ENCODE data around the gene TLNRD1. TPM values are rescaled to one million over a fixed set of nuclear protein-coding genes. Genes with fewer than 3 reads are reported as not detected.

The TLNRD1 gene
- total RNA-seq, 1 experiment from 2014 or later: 24.7 TPM

DNA sequence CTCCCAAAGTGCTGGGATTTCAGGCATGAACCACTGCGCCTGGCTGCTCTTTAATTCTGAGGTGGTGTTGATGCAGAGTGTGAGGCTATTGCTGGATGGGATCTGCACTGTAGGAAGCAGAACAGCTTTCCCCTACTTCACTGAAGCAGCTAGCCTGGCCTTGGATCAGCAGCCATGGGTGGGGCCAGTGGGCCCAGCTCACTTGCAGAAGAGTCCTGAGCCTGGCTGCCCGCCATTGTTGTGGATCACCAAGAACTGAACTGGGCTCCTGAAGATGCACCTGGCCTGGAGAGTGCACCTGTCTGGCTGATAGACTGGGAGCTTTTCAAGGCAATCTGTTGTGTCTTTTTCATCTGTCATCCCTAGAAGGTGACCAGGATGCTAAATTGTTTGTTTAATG, 11.9 kb downstream of the TLNRD1 start:
- H3K27ac ChIP-seq (ENCODE audit: low read length): no peak overlapping the region
- H3K4me3 ChIP-seq (ENCODE audit: low read depth in 2 of 2, low read length in 2 of 2): no peak overlapping the region
- ATAC-seq (no peak), DNase-seq (ENCODE audit: low read depth, low spot score) (no peak)
- 0 out of 2 replicates have a peak, but pooled peaks cover 3% of the 10 kb centered on the region for H3K4me1 ChIP-seq (ENCODE audit: control insufficient read depth, insufficient read depth, low read length)
- intact Hi-C loops (cut with micrococcal nuclease; ENCODE audit: unreplicated experiment) (no loop called here), in situ Hi-C loops (cut with HindIII; ENCODE audit: low pct_unique_long_range_greater_than_20kb, low sequenced_read_pairs) (no loop called here)
- no peaks in the 10 kb centered on the region for H3K9me3 ChIP-seq (ENCODE audit: control insufficient read depth, insufficient read depth, low read depth, low read length)
- BruUV-seq (replicated peaks): no TSS peak
- TF ChIP-seq, protein P1, sequence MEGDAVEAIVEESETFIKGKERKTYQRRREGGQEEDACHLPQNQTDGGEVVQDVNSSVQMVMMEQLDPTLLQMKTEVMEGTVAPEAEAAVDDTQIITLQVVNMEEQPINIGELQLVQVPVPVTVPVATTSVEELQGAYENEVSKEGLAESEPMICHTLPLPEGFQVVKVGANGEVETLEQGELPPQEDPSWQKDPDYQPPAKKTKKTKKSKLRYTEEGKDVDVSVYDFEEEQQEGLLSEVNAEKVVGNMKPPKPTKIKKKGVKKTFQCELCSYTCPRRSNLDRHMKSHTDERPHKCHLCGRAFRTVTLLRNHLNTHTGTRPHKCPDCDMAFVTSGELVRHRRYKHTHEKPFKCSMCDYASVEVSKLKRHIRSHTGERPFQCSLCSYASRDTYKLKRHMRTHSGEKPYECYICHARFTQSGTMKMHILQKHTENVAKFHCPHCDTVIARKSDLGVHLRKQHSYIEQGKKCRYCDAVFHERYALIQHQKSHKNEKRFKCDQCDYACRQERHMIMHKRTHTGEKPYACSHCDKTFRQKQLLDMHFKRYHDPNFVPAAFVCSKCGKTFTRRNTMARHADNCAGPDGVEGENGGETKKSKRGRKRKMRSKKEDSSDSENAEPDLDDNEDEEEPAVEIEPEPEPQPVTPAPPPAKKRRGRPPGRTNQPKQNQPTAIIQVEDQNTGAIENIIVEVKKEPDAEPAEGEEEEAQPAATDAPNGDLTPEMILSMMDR (IDR thresholded peaks at IDR 0.05): no peak
- TF ChIP-seq TCF7L2 (IDR thresholded peaks at IDR 0.05; ENCODE audit: low read depth, low read length): no peak
- TF ChIP-seq POLR2AphosphoS5 (IDR thresholded peaks at IDR 0.05; ENCODE audit: low read depth, low read length): no peak
- TF ChIP-seq SIN3A (IDR thresholded peaks at IDR 0.05; ENCODE audit: borderline replicate concordance, insufficient read depth, low read depth, low read length): no peak
- TF ChIP-seq, protein P2, sequence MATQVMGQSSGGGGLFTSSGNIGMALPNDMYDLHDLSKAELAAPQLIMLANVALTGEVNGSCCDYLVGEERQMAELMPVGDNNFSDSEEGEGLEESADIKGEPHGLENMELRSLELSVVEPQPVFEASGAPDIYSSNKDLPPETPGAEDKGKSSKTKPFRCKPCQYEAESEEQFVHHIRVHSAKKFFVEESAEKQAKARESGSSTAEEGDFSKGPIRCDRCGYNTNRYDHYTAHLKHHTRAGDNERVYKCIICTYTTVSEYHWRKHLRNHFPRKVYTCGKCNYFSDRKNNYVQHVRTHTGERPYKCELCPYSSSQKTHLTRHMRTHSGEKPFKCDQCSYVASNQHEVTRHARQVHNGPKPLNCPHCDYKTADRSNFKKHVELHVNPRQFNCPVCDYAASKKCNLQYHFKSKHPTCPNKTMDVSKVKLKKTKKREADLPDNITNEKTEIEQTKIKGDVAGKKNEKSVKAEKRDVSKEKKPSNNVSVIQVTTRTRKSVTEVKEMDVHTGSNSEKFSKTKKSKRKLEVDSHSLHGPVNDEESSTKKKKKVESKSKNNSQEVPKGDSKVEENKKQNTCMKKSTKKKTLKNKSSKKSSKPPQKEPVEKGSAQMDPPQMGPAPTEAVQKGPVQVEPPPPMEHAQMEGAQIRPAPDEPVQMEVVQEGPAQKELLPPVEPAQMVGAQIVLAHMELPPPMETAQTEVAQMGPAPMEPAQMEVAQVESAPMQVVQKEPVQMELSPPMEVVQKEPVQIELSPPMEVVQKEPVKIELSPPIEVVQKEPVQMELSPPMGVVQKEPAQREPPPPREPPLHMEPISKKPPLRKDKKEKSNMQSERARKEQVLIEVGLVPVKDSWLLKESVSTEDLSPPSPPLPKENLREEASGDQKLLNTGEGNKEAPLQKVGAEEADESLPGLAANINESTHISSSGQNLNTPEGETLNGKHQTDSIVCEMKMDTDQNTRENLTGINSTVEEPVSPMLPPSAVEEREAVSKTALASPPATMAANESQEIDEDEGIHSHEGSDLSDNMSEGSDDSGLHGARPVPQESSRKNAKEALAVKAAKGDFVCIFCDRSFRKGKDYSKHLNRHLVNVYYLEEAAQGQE (IDR thresholded peaks at IDR 0.05; ENCODE audit: insufficient read depth in 1 of 2, low read depth in 2 of 2, low read length in 1 of 2): no peak
- H3K36me3 ChIP-seq (ENCODE audit: control insufficient read depth, insufficient read depth, low read length): no peaks in the 10 kb centered on the region
- ChIA-PET CTCF (no interaction called here), POLR2A (interaction anchor here (0.7 kb wide), 1 partner anchor 1894 kb away, joined by 5 read pairs; no protein-coding TSS in a partner anchor)
- H3K27me3 ChIP-seq (ENCODE audit: control insufficient read depth, insufficient read depth, low read length): no peaks in the 10 kb centered on the region

DNA sequence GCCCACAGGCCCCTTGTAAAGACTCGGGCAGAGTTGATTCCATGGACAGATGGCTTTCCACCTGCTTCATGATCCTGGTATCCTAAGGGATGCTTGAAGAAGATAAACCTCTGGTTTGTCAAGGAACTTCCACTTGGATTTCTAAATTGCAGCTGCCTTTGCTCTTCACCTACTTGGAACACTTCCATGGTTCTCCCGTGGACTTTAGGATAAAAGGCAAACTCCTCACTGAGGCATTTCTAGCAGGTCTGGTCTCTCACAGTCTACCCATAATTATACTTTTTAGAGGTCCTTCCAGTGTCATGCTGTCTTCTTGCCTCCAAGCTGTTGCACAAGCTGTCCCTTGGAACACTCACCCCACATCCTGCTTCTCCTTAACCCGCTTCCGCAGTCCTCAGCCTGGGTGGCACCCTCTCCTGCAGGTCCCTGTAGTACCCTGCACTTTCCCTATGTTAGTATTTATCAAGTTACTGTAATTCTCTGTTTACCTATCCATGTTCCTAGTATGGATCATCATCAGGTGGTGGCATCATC, 12.7 kb downstream of the TLNRD1 start:
- ATAC-seq (no peak), DNase-seq (ENCODE audit: low read depth, low spot score) (no peak)
- in situ Hi-C loops (cut with HindIII; ENCODE audit: low pct_unique_long_range_greater_than_20kb, low sequenced_read_pairs): no loop called here
- Histone ChIP-seq H3K4me3 (ENCODE audit: low read depth in 2 of 2, low read length in 2 of 2) (no peak overlapping the region), H3K27me3 (ENCODE audit: control insufficient read depth, insufficient read depth, low read length) (no peaks in the 10 kb centered on the region), H3K36me3 (ENCODE audit: control insufficient read depth, insufficient read depth, low read length) (no peaks in the 10 kb centered on the region), H3K27ac (ENCODE audit: low read length) (no peak overlapping the region), H3K4me1 (ENCODE audit: control insufficient read depth, insufficient read depth, low read length) (0 out of 2 replicates have a peak, but pooled peaks cover 3% of the 10 kb centered on the region), H3K9me3 (ENCODE audit: control insufficient read depth, insufficient read depth, low read depth, low read length) (no peaks in the 10 kb centered on the region)
- TF ChIP-seq SIN3A (IDR thresholded peaks at IDR 0.05; ENCODE audit: borderline replicate concordance, insufficient read depth, low read depth, low read length) (no peak), POLR2AphosphoS5 (IDR thresholded peaks at IDR 0.05; ENCODE audit: low read depth, low read length) (no peak), TCF7L2 (IDR thresholded peaks at IDR 0.05; ENCODE audit: low read depth, low read length) (no peak)
- TF ChIP-seq, protein P2 (IDR thresholded peaks at IDR 0.05; ENCODE audit: insufficient read depth in 1 of 2, low read depth in 2 of 2, low read length in 1 of 2): no peak
- TF ChIP-seq, protein P1 (IDR thresholded peaks at IDR 0.05): no peak
- CTCF ChIA-PET: no interaction called here
- intact Hi-C loops (cut with micrococcal nuclease; ENCODE audit: unreplicated experiment): no loop called here
- POLR2A ChIA-PET: no interaction called here
- no TSS peak for BruUV-seq (replicated peaks)
